Measurements from ENCODE around the gene EML4.

DNA sequence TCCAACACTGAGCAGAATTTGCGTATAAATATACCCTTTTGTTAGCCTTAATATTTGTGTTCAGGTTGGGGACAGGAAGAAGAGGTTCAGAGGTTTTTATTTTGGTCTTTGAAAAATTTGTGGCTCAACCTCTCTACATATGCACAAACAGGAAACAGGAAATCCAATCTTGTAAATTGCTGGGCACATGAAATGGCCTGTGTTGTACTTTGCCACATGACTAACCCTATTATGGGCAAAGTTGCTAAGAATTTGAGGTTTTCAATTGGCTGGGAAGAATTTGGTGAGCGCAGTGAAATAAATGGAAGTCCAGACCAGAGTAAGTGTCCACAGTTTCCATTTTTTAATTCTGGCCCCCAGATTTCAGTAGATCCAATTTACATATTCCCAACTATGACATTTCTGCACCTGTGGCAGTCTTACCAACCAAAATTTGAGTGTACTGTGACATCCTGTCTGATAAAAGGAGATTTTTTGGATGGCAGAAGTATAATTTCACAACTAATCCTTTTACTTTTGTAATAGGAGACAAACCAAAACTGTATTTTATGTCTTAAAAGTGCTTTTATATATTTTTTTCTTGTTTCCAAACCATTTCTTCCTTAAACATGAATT lies 128.3 kb downstream of the EML4 start:
- TF ChIP-seq, protein P1, sequence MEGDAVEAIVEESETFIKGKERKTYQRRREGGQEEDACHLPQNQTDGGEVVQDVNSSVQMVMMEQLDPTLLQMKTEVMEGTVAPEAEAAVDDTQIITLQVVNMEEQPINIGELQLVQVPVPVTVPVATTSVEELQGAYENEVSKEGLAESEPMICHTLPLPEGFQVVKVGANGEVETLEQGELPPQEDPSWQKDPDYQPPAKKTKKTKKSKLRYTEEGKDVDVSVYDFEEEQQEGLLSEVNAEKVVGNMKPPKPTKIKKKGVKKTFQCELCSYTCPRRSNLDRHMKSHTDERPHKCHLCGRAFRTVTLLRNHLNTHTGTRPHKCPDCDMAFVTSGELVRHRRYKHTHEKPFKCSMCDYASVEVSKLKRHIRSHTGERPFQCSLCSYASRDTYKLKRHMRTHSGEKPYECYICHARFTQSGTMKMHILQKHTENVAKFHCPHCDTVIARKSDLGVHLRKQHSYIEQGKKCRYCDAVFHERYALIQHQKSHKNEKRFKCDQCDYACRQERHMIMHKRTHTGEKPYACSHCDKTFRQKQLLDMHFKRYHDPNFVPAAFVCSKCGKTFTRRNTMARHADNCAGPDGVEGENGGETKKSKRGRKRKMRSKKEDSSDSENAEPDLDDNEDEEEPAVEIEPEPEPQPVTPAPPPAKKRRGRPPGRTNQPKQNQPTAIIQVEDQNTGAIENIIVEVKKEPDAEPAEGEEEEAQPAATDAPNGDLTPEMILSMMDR (conservative IDR thresholded peaks at IDR 0.05; ENCODE audit: low read depth, low read length), result no peak
- no peak for TF ChIP-seq EZH2 (IDR thresholded peaks at IDR 0.05; ENCODE audit: borderline replicate concordance, low read depth, low read length, poor library complexity, severe bottlenecking)

Data from A673 (cell line).